Endometrial microvascular endothelial cells (primary cell): ENCODE data around the gene WNT7B. TPM values are rescaled to one million over a fixed set of nuclear protein-coding genes. Genes with fewer than 3 reads are reported as not detected.

Source experiments
- in situ Hi-C: cut with HindIII; loops from 2 replicates; pipeline ENCODE4 v1.10.0; 2017; ENCODE audit warnings: low sequenced_read_pairs, low pct_unique_long_range_greater_than_20kb; ENCODE audit errors: inconsistent ontology term
- total RNA-seq: library from RNA; depleted of rRNA; stranded (reverse); fragments of >200 nt; gene quantifications from one replicate; pipeline ENCODE4 v1.2.3, GENCODE V29; 2015; ENCODE audit errors: inconsistent ontology term

The WNT7B gene
- 0.19 TPM for total RNA-seq

DNA sequence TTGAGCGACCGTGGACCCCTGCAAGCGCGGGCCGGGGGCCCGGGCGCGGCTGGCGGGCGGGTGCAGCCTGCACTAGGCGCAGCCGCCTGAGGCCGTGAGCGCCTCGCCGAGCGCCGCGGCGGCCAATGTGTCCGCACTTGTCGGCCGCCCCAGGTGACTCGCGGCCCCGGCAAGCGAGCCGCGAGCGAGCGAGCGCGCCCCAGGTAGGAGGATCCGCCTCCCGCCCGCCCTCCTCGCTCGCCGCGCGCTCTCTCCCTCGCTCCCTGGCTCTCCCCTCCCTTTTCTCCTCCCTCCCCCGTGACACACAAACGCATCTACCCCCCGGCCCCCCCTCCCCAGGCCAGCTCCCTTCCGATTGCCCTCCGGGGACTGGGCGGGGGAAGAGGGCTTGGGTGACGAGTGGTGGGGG, at the start of gene WNT7B:
TSS of gene WNT7B (minus strand) at position 160 of the 409 bp plus-strand sequence. CDS start 408 bp downstream, outside the sequence.
- in situ Hi-C loops, result no loop called here

DNA sequence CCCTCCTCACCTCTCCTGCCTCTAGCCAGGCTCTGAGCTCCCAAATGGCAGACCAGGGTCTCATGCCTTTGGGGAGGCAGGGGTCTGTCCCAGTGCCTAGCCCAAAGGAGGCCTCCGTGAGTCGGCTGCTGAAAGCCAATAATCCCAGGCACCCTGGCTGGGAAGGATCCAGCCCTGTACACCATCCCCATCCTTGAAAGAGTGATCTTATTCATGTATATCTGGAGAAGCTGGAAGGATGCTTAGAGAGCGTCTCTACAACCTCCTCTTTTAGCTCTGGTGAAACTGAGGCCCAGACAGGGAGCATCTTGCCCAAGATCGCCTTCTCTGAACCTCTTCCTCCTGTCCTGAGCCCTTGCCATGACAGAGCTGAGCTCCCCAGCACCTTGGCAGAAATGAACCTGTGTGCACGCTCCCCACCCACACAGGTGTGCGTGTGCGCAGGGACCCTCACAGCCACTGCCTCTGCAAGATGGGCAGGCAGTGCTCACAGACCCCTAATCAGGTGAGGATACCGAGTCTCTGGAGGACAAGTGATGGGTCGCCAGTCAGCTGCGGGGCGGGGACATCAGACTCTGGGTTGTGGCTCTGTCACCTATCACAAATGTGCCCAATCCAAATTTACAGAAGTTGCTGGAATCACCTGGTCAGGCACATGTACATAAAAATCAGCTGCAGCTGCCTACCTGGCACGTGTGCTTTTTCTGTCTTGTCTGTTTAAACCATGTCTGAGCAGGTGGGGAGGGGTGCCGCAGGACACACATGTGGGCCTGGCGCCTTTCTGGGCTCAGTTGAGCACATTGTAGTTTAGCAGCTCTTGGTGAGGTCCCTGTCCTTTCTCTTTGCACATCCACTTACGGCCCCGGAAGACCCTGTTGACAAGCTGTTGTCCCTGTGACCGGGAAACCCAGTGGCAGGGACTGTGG, 49.3 kb upstream of the WNT7B start:
- in situ Hi-C loops, result no loop called here

DNA sequence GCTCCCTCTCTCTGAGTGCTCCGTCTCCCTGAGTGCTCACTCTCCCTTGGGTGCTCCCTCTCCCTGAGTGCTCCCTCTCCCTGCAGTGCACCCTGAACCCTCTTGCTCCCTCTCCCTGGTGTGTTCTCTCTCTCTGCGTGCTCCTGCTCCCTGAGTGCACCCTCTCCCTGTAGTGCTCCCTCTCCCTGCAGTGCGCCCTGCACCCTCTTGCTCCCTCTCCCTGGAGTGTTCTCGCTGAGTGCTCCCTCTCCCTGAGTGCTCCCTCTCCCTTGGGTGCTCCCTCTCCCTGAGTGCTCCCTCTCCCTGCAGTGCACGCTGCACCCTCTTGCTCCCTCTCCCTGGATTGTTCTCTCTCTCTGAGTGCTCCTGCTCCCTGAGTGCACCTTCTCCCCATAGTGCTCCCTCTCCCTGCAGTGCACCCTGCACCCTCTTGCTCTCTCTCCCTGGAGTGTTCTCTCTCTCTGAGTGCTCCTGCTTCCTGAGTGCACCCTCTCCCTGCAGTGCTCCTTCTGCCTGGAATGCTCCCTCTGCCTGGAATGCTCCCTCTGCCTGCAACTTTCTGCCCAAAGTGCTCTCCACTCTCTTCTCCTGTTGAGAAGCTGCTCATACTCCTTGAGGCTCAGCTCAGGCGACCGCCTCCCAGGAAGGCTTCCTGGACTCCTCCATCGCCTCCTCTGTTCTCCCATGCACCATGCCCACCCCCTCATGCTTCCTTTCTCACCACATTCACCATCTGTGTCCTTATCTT, 48.4 kb upstream of the WNT7B start:
- in situ Hi-C loops, result no loop called here

DNA sequence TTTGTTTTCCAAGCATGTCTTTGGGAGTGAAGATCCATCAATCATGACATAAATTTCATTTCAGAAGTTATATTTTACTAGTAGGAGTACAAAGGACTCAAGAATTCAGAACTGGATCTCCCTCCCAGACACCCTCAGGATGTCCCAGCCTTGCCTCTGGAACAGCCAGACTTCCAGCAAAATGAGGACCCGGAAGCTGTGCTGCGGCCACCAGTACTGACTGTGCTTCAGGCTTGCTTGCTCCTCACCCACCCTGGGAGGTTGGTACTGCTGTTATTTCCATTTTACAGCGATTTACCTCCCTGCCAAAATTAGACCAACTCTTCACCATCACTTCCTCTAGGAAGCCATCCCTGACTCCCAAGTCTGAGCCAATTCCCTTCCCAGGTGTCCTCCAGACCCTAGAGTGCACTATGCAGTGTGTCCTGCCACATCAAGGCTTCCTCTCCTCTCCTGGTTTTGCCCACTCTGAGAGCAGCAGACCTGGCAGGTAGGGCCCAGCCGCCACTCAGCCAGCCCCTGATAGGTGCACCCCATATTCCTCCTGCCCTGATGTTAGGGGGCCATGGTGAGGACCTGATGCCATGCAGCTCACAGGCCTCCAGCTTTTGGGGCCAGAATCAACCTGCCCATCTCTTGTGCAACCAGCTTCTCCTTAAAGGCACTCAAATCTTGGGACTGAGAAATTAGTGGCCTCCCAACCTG, 47.3 kb upstream of the WNT7B start:
- in situ Hi-C loops, result no loop called here

DNA sequence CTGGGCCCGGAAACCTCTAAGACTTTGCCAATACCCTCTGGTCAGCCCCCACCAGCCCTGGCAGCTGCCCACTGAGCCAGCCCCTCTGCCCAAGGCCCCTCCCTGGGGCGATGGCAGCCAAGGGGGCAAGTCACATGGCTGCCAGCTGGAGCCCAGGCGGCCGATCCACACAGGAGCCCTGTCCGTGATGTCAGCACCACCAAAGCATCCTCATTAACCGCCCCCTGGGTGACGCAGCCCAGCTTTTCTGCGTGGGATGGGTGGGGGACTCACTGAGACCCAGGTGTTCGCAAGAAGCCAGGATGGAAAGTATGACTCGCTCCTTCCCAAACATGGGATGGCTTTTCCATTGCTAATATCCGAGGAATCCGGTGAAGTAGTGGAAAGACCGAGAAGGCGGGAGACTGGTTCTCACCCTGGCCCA, 46.6 kb upstream of the WNT7B start:
- in situ Hi-C loops, result no loop called here

DNA sequence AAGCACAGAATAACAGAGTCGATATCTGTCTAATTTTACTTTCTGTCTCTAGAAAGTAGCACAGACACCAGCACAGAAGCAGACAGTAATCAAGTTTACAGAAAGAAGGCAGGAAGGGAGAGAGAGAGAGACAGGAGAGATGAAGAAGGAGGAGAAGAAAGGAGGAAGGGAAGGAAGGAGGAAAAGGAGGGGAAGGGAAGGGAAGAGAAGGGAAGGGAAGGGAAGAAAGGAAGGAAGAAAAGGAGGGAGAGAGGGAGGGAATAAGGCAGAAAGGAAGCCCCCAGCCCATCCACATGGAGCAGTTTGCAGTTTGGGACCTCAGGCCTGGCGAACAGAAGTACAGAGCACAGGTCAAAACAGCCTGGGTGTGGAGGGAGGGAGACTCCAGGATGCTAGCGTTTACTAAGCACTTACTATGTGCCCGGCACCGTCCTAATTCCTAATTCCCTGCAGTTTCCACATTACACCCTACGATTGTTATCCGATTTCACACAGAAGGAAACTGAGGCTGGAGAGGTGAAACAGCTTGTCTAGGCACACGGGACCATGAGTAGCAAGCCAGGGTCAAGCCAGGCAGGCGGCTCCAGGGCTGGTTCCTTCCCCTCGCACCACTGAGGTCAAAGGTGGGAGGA, 46.0 kb upstream of the WNT7B start:
- in situ Hi-C loops, result no loop called here

DNA sequence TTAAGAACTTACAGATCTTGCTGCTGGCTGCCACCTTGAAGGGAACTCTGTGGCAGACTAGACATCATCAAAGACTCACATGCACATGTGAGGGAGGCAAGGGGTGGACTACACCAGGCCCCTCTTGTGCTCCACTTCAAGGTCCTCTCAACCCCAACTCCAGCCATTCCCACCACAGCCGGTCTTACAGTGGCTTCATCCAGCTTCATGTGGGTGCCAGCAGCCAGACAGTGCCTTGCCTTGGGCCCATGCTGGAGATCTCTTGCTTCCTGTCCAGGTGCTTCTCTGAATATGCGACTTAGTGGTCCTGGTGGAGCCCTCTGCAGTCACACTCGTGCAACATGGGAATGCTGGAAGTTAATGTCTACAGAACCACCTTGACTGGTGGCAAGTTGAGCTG, 44.6 kb upstream of the WNT7B start:
- in situ Hi-C loops, result no loop called here

DNA sequence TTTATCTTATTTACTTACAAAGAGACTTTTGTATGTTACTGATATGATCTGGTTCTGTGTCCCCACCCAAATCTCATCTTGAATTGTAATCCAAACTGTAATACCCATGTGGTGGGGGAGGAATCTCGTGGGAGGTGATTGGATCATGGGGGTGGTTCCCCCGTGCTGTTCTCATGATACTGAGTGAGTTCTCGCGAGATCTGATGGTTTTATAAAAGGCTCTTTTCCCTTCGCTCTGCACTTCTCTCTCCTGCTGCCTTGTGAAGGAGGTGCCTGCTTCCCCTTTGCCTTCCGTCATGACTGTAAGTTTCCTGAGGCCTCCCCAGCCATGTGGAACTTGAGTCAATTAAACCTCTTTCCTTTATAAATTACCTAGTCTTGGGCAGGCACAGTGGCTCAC, 42.4 kb upstream of the WNT7B start:
- in situ Hi-C loops, result no loop called here

DNA sequence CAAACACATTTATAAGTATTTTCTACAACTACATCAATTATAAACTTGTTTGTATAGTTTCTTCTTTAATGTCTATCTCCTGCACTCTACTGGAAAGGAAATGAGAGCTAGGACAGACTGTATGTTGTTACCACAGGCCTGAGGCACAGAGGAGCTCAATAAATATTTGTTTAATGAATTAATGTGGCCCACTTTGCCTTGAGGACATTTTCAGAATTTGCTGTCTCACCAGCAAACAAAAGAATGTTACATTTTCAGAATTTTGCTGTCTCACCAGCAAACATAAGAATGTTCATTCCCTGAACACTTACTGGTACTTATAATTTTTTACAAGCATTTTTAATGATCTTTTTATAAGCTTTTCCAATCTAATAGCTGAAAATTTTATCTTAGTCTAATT, 41.9 kb upstream of the WNT7B start:
- in situ Hi-C loops, result no loop called here

DNA sequence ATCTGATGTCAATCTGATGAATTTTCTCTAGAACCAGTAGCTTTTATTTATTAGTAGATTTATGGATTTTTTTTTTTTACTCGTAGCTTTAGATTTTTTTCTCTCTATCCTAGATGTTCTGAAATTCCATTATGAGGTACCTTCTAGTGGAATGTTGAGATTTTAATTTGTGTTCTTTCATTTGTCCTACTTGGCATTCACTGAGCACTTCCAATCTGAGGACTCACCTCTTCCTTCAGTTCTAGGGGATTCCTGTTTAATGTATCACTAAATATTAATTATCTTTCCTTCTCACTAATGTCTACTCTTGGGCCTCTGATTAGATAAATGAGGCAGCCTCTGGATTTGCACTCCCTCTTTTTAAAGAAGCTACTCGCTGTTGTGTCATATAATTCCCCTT, 40.2 kb upstream of the WNT7B start:
- in situ Hi-C loops, result no loop called here

DNA sequence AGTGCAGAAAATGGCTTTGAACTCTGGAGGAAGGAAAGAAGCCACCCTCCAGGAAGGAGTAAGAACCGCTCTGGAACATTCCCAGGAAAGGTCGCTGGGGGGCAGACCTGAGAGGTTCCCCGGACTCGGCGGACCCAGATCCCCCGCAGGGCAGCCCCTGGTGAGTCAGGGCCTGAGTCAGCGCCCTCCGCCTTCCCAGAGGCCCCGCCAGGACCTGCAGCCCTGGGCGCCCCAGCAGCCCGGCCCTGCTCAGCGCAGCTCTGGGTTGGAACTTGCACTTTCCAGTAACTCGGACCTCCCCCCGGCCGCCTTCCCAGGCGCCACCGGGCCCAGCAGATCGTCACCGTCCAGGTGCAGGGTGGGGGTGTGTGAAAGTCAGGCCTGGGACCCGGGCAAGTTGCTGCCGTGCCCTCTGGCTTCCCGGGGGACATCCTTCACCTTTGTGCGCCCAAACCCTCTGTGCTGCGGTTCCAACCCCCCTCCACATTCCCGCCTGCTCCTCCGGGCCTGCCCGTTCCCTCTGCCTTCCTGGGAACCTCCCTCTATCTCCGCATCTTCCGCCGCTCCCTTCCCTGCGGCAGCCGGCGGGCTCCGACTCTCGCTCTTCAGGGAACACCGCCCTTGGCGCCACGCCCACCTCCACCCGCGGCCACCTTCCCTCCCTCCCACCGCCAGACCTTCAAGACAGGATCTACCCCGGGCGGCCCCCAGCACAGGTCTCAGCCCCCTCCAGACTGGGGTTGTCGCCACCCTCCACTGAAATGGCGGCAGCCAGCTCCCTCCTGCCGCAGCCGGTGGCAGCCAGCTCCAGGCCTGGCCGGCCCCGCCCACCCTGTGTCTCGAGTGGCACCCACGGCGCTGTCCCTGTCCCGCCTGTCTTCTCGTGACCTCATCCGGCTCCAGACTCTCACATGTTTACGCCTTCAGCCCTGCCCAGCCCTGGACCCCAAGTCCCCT, 36.8 kb upstream of the WNT7B start:
- in situ Hi-C loops, result no loop called here

DNA sequence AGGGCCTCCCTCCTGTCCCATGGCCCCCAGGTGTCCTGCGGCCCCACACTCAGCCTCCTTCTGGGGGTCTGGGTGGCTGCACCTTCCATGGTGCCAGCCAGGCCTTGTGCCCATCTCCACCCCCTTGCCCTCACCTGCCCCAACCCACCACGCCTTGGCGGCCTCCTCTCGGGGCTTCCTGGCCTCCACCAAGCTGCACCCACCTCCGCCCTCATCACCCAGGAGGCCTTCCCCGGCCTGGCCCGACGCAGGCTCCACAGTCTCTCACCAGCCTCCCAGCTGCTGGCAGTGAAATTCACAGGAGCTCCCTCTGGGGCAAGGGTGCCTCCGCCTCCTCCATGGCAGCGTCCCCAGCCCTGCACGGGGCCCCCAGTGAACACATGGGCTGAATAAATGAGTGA, 35.9 kb upstream of the WNT7B start:
- in situ Hi-C loops, result no loop called here

DNA sequence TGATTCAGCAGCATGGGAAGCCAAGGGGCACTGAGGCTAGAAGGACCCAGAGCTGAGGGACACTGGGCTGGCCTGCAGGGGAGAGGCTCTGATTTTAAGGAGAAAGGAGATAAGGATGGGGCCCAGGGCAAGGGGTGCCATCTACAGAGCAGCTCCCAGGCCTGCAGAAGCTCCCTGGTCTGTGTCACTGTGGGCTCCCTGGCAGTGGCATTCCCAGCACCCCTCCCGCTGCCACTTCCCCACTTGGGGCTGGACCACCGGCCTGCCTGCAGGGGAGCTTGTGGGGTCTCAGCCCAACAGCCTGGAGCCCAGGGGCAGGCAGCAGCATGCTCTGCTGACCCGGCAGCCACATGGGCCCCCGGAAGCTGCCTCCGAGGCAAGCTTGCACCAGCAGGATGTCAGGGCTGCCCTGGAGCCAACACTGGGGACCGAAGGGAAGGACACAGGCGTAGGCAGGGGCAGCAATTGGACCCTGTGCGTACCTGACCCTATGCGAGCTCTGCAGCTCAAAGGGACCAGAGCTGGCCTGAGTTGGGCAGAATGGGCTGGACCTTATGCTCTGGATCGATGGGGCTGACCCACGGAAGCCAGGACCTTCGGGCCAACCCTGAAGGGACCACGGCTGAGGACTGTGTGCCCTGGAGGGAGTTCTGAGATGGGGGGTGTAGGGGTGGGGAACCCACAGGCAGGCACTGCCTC, 35.4 kb upstream of the WNT7B start:
- in situ Hi-C loops, result no loop called here

DNA sequence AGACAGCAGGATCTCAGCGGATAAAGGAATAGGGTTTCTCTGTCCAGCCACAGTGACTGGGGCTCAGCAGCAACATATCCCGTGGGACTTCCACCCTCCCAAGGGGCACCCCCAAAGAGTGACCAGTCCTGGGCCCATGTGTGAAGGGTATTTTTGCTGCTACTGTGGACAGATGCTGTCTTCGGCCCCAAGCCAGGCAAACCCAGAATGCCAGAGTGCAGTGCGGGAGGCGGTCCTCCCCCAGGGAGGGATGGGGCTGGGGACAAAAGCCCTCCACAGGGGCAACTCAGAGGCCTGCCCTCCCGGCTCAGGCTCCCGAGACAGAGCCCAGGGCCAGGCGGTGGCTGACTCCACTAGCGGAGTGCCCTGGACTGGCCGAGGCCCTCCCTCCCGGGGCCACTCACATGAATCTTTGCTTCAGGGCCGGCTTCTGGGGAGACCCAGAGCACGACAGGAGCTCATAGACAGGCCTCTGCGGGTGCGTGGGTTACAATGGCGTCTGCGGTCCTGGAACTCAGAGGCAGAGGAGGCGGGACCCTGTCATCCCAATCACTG, 34.7 kb upstream of the WNT7B start:
- in situ Hi-C loops, result no loop called here

DNA sequence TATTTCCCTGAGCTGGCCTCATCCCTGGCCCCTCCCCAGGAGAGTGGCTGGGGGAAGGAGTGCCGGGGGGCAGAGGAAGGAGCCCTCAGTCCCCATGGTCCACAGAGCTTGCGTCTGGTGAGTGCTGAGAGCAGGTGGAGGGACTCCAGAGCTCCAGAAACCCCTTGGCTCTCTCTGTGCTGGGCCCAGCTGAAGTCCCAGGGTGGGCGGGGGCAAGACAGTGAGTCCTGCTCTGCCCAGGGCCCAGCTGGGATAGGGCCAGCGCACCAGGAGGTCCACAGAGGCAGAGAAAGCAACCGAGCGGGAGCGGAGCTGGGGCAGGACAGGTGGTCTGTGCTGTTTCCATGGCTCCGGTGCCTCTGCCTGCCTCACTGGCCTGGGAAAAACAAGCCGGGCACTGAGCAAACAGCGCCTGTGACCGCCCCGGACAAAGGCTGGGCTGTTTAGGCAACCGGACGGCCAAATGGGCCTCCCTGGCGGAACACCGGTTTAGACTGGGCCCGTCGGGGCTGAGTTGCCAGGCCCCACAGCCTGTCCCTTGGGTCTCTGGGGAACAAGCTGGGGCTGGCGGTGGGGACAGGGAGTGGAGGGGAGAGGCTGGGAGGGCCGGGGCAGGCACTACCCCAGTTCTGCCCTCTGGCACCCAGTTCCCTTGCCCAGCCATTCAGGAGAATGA, 34.1 kb upstream of the WNT7B start:
- in situ Hi-C loops, result no loop called here

DNA sequence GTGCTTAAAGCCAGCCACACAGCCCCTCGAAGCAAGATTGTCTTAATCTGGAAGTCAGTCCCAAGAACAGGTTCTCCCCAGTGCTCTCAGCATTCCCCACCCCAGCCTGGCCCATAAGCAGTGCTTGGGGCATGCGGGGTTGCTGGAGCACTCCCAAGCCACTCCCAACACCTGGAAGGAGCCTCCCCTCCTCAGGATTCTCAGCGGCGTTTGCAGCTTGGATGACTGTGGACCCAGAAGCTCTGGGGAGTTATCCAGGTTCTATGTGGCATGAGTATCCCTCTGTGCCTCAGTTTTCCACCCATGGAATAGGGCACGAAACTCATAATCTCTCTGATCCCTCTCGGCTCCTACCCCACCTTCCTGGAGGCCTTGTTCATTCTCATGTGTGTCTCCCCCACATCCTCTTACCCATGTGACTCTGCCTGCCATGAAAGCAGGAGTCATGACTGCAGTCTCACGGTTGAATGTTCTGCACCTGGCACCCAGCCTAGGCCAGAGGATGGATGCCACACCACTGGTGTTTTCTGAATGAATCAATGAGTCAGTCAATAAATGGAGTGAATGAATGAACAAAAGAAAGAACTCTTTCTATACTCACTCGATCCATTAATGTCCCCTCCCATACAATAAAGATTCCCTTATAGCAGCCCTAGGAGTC, 33.4 kb upstream of the WNT7B start:
- in situ Hi-C loops, result no loop called here
